Heart left ventricle (tissue), 16 donors: ENCODE results near the gene MYCL. TPM values are rescaled to one million over a fixed set of nuclear protein-coding genes. Genes with fewer than 3 reads are reported as not detected.

Experiments
- ATAC-seq, 4 donors: fragments of 200-7000 bp; cut with Tn5 transposase; one replicate each; pipeline ENCODE4 v1.9.1; 2020 to 2022; ENCODE audit warnings: moderate library complexity in 4 of 4, mild to moderate bottlenecking in 3 of 4, moderate number of reproducible peaks in 1 of 4
- DNase-seq, 5 donors: peaks; one replicate each; pipeline ENCODE4 v3.0.0-alpha.2; 2020
- H3K27ac ChIP-seq, 12 donors: fragments of 200-600 bp; sonication (generic) in 4 of 12; one replicate each; pipeline versions ENCODE4 v1.5.0 to v1.8.0; 2016 to 2022; ENCODE audit warnings: mild to moderate bottlenecking in 2 of 12
- H3K27me3 ChIP-seq, 9 donors: fragments of 200-600 bp; sonication (generic) in 2 of 9; one replicate each; pipeline versions ENCODE4 v1.5.1 to v1.8.0; 2016 to 2022; ENCODE audit warnings: mild to moderate bottlenecking in 3 of 9
- H3K36me3 ChIP-seq, 9 donors: fragments of 200-600 bp; sonication (generic) in 2 of 9; one replicate each; pipeline versions ENCODE4 v1.5.0 to v1.8.0; 2018 to 2022; ENCODE audit warnings: mild to moderate bottlenecking in 2 of 9
- H3K4me1 ChIP-seq, 12 donors: fragments of 200-600 bp; sonication (generic) in 4 of 12; one replicate each; pipeline versions ENCODE4 v1.5.0 to v1.8.0; 2016 to 2022; ENCODE audit warnings: mild to moderate bottlenecking in 3 of 12
- H3K4me3 ChIP-seq, 12 donors: fragments of 200-600 bp; sonication (generic) in 4 of 12; one replicate each; pipeline versions ENCODE4 v1.5.0 to v1.8.0; 2017 to 2022; ENCODE audit warnings: mild to moderate bottlenecking in 9 of 12, moderate library complexity in 4 of 12
- H3K9me3 ChIP-seq, 12 donors: fragments of 200-600 bp; sonication (generic) in 4 of 12; one replicate each; pipeline versions ENCODE4 v1.5.0 to v1.8.0; 2016 to 2022; ENCODE audit warnings: mild to moderate bottlenecking in 1 of 12
- POLR2A ChIP-seq, 2 donors: fragments of 450-650 bp; IDR thresholded peaks; one replicate each; pipeline ENCODE4 v1.6.1; 2017; ENCODE audit warnings: antibody characterized with exemption in 2 of 2, mild to moderate bottlenecking in 2 of 2, moderate library complexity in 2 of 2
- WGBS, 4 donors: extraction: QIAGEN DNeasy Blood & Tissue Kit in 2 of 4; methylation state at CpG; one replicate each; pipeline versions ENCODE4 v1.1.5 to v1.1.7; 2013 to 2018; 5-methylcytosine and 5-hydroxymethylcytosine counted together
- intact Hi-C, 10 donors: fragments of 100-400 bp; cut with DNase I; formaldehyde crosslinking; loops; one replicate each; pipeline versions ENCODE4 v1.11.1 to v1.14.2; 2022
- polyA plus RNA-seq, 2 donors: library from polyadenylated mRNA; stranded (reverse); fragments of 200-250 nt; gene quantifications; one replicate each; pipeline ENCODE4 v1.2.3, GENCODE V29; 2013
- total RNA-seq, 9 donors: library from RNA; depleted of rRNA in 2 of 9; stranded (reverse); fragments of >200 nt in 2 of 9; fragmentation: NEBNext Ultra II Directional in 3 of 9; extraction: Animal tissue kit (Norgen Biotek cat#: 25700) in 3 of 9; gene quantifications; one replicate each; pipeline versions ENCODE4 v1.1.0 to v1.2.4, GENCODE V29; 2016 to 2023
- TF ChIP-seq, protein P1 (sequence below), 12 donors: fragments of 200-600 bp; sonication (generic) in 4 of 12; IDR thresholded peaks; one replicate each; pipeline versions ENCODE4 v1.5.0 to v1.8.0; 2018 to 2022; ENCODE audit warnings: antibody characterized with exemption in 12 of 12, mild to moderate bottlenecking in 5 of 12
- donor health status: ischemic (EF 13 %, LVEDD 7.1; RV severe dilation, severe dysfunction).
- donor health status: healthy with polysubstance abuse.
- donor health status: DM: no; HTN: yes; CAD: no.
- donor health status: DM: no; HTN: no; CAD: no.
- donor health status: ischemic (EF 25% LVEDD 6.9; RV normal size, moderate dysfunction).
- donor health status: ischemic (EF 25% LVEDD 5.7; RV mildly dilated, moderate dysfunction).
- donor health status: healthy.
- donor health status: DM: yes; HTN: yes; CAD: no.
- donor health status: ischemic (EF 35%, LVEDD 5.7; RV mildly dilated, moderate dysfunction).
- donor health status: nonischemic (EF 11% LVEDD 7.7; RV severe dilation, severe dysfunction).
- donor health status: DM: yes; HTN: yes; CAD: no.
- donor health status: PGD.
- donor health status: ischemic (EF 29% LVEDD 5.4; RV normal size, mild dysfunction).
- donor health status: nonischemic (EF 23%, LVEDD 6.1; RV moderate dilation, normal function).

Gene MYCL
- total and polyA plus RNA-seq, 11 donors: 0.15 to 3.0 (median 0.60) TPM

DNA sequence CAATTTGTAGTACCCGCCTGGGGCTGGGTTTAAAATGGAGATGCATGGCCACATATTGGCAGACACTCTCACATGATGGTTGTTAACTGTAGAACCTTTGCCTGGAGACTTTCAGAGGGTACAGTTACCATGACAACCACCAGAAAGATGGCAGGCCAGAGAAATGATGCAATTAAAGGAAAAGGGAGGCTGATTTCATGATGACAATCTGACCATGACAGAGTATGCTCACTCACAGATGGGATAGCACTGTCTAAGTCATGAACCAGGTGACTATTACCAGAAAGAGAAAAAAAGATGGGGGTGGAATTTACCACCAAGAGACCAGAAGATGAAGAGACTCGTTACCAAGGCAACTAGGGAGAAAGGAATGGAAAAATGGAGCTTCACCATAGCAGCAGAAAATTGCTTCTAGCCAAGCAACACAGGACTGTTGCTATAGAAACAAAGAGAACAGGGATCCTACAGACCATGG is 14.9 kb downstream of the MYCL start:
- Histone ChIP-seq H3K9me3 (no peaks in the 10 kb centered on the region), H3K27ac (no peak overlapping the region), H3K36me3 (peaks cover 0 to 3% (median 0%) of the 10 kb centered on the region in 9 donors), H3K4me1 (peaks cover 0 to 27% (median 9%) of the 10 kb centered on the region in 12 donors), H3K4me3 (no peak overlapping the region), H3K27me3 (peaks cover 0 to 17% (median 0%) of the 10 kb centered on the region in 9 donors)
- ATAC-seq: no peak
- TF ChIP-seq POLR2A (IDR thresholded peaks at IDR 0.05): no peak
- TF ChIP-seq, protein P1, sequence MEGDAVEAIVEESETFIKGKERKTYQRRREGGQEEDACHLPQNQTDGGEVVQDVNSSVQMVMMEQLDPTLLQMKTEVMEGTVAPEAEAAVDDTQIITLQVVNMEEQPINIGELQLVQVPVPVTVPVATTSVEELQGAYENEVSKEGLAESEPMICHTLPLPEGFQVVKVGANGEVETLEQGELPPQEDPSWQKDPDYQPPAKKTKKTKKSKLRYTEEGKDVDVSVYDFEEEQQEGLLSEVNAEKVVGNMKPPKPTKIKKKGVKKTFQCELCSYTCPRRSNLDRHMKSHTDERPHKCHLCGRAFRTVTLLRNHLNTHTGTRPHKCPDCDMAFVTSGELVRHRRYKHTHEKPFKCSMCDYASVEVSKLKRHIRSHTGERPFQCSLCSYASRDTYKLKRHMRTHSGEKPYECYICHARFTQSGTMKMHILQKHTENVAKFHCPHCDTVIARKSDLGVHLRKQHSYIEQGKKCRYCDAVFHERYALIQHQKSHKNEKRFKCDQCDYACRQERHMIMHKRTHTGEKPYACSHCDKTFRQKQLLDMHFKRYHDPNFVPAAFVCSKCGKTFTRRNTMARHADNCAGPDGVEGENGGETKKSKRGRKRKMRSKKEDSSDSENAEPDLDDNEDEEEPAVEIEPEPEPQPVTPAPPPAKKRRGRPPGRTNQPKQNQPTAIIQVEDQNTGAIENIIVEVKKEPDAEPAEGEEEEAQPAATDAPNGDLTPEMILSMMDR (IDR thresholded peaks at IDR 0.05): no peak
- intact Hi-C loops: loop anchor here in 1 of 10 donors (5.0 kb wide), 1 partner anchor 49 kb away; no protein-coding TSS in a partner anchor
- 75 to 91% (median 87%) methylated on average over 2 of the region's 2 CpGs for WGBS, 4 donors
- DNase-seq: no peak

DNA sequence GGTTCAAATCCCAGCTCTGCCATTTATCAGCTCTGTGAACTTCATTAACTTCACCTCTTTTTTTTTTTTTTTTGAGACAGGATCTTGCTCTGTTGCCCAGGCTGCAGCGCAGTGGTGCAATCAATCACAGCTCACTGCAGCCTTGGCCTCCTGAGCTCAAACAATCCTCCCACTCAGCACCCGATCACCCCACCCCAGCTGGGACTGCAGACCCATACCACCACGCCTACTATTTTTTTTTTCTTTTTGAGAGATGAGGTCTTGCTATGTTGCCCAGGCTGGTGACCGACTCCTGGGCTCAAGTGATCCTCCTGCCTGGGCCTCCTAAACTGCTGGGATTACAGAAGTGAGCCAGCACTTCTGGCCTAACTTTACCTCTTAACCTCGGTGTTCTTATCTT is 16.2 kb downstream of the MYCL start:
- no peak for ATAC-seq
- H3K36me3 ChIP-seq: peaks cover 0 to 3% (median 0%) of the 10 kb centered on the region in 9 donors

DNA sequence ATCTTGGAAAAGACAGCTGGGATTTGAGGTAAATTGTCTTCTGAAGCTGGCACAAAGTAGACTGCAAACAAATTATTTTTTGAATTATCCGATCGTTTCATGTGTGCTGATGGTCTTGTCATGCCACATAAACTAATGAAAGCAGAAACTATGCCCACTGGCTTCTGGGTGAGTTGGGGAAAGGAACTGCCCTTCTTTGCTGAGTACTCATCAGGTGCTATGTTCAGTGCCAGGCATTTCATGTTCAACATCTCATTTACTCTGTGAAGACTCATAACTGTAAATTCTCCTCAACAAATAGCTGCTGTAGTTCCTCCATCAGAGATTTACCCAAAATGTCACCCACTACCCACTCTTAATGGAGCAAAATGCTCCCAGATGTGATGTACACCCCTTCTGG is 19.6 kb downstream of the MYCL start:
- Histone ChIP-seq H3K27ac (peak overlapping the region in 3 of 12 donors; percentile 5 to 72 (median 40)), H3K4me3 (peak overlapping the region in 10 of 12 donors; percentile 70 to 100 (median 88)), H3K9me3 (no peaks in the 10 kb centered on the region), H3K27me3 (peaks cover 0 to 6% (median 0%) of the 10 kb centered on the region in 9 donors), H3K36me3 (peaks cover 0 to 3% (median 0%) of the 10 kb centered on the region in 9 donors), H3K4me1 (peaks cover 0 to 48% (median 24%) of the 10 kb centered on the region in 12 donors)
- DNase-seq (no peak), ATAC-seq (no peak)
- WGBS, 4 donors: 76 to 83% (median 82%) methylated on average over 2 of the region's 2 CpGs
- TF ChIP-seq, protein P1 (IDR thresholded peaks at IDR 0.05): no peak
- TF ChIP-seq POLR2A (IDR thresholded peaks at IDR 0.05): no peak
- intact Hi-C loops: loop anchor here in 1 of 10 donors (5.0 kb wide), 1 partner anchor 35 kb away; no protein-coding TSS in a partner anchor

More for the DNA sequence above, 16.2 kb downstream of the MYCL start:
- H3K27me3 ChIP-seq: peaks cover 0 to 11% (median 0%) of the 10 kb centered on the region in 9 donors
- H3K9me3 ChIP-seq: no peaks in the 10 kb centered on the region
- TF ChIP-seq, protein P1 (IDR thresholded peaks at IDR 0.05): no peak
- no peak for TF ChIP-seq POLR2A (IDR thresholded peaks at IDR 0.05)
- H3K4me1 ChIP-seq: peaks cover 0 to 31% (median 15%) of the 10 kb centered on the region in 12 donors
- intact Hi-C loops: loop anchor here in 1 of 10 donors (5.0 kb wide), 1 partner anchor 48 kb away; no protein-coding TSS in a partner anchor
- no peak overlapping the region for H3K4me3 ChIP-seq
- H3K27ac ChIP-seq: no peak overlapping the region
- WGBS, 4 donors: 80 to 81% (median 81%) methylated on average over 5 of the region's 5 CpGs
- no peak for DNase-seq

DNA sequence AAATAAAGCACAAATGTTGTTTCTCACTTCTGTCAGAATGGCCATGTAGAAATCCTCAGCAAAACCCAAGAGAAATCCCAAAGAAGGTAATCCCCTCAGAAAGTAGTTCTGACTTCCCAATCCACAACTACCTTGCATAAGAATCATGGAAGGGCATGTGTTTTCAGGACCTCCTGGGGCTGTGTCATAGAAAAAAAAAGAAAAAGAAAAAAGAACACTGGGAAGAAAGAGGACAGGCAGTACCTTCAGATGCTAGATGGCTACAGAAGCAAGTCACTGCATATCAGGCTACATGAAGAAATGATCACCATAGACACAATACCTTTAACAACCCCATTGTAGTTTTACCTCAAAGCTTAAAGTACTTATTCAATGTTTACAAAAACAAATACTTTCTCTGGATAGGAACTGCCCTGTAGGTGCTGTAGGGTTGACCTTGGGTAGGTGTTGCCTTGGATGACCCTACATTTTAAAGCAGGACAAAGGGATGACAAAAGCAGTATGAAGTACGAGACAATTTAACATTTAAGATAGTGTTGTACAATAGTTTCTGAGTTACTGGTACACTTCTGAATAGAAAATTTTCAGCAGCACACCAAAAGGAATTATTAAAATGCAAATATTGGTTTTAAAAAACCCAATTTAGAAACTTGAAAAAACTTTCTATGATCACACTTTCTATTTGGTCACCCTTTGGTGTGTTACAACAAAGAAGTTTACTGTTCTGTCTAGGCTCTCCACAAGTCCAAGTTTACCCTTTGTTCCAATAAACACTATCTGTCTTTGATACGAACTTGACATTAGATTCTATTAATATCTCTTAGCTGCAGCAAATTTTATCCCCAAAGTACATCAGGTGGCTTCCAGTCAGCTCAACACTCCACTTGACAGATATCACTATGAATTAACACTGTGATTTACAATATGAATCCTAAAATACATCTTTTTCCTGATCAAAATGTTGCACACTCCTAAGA is 23.4 kb downstream of the MYCL start:
- Histone ChIP-seq H3K4me3 (no peak overlapping the region), H3K27ac (peak overlapping the region; percentile 58 to 82 (median 67)), H3K36me3 (peaks cover 0 to 8% (median 0%) of the 10 kb centered on the region in 9 donors), H3K27me3 (no peaks in the 10 kb centered on the region), H3K9me3 (no peaks in the 10 kb centered on the region), H3K4me1 (peaks cover 0 to 73% (median 31%) of the 10 kb centered on the region in 12 donors)
- peak; percentile 59 to 68 (median 67) for ATAC-seq
- 41 to 48% (median 43%) methylated on average over 2 of the region's 2 CpGs for WGBS, 4 donors
- no peak for DNase-seq
- intact Hi-C loops: no loop called here
- TF ChIP-seq POLR2A (IDR thresholded peaks at IDR 0.05): no peak
- TF ChIP-seq, protein P1 (IDR thresholded peaks at IDR 0.05): no peak
